Spinal cord (tissue), 10 donors: Measurements from ENCODE around the gene STOX2. TPM values are rescaled to one million over a fixed set of nuclear protein-coding genes. Genes with fewer than 3 reads are reported as not detected.
A peak's percentile ranks its signal among the peaks of the same experiment; 100 is the strongest.
"Not testable (repeated sequence)": the region's sequence is repeated elsewhere in the genome, so short reads cannot be mapped to it uniquely, and the experiment has no call there.

Source experiments
- DNase-seq, 6 donors: peaks; one replicate each; pipeline versions ENCODE4 v3.0.0 to v3.0.0-alpha.2; 2013 to 2015; ENCODE audit warnings: low spot score in 6 of 6, low read depth in 4 of 6
- H3K27ac ChIP-seq: one replicate; pipeline ENCODE4 v1.5.1; 2013; ENCODE audit warnings: low read depth, low read length, control low read depth
- H3K27me3 ChIP-seq: one replicate; pipeline ENCODE4 v1.6.1; 2013; ENCODE audit warnings: low read length; ENCODE audit not compliant: control insufficient read depth, insufficient read depth
- H3K36me3 ChIP-seq: one replicate; pipeline ENCODE4 v1.6.1; 2013; ENCODE audit warnings: low read length; ENCODE audit not compliant: control insufficient read depth, insufficient read depth
- H3K4me1 ChIP-seq: one replicate; pipeline ENCODE4 v1.6.1; 2013; ENCODE audit warnings: low read length; ENCODE audit not compliant: control insufficient read depth, insufficient read depth
- H3K4me3 ChIP-seq: one replicate; pipeline ENCODE4 v1.5.1; 2013; ENCODE audit warnings: low read depth, low read length, control low read depth
- H3K9me3 ChIP-seq: one replicate; pipeline ENCODE4 v1.6.1; 2013; ENCODE audit warnings: low read length; ENCODE audit not compliant: control insufficient read depth, insufficient read depth
- WGBS: methylation state at CpG from one replicate; pipeline ENCODE4 v1.1.5; 2013; ENCODE audit warnings: missing lambda C conversion rate; ENCODE audit not compliant: insufficient coverage; 5-methylcytosine and 5-hydroxymethylcytosine counted together
- polyA plus RNA-seq, 2 donors: library from polyadenylated mRNA; unstranded; fragments of 120-200 nt; gene quantifications; one replicate each; pipeline ENCODE4 v1.2.1, GENCODE V29; 2013; ENCODE audit not compliant: insufficient read length in 2 of 2
- total RNA-seq, 2 donors: library from RNA; depleted of rRNA in 1 of 2; stranded (reverse); fragments of 120-200 nt in 1 of 2; fragments of >200 nt in 1 of 2; gene quantifications; one replicate each; pipeline versions ENCODE4 v1.2.3 to v1.2.4, GENCODE V29; 2013 to 2014
- donor health status: healthy.

The STOX2 gene
- total and polyA plus RNA-seq, 4 donors, result 25.9 to 38.7 (median 31.0) TPM

DNA sequence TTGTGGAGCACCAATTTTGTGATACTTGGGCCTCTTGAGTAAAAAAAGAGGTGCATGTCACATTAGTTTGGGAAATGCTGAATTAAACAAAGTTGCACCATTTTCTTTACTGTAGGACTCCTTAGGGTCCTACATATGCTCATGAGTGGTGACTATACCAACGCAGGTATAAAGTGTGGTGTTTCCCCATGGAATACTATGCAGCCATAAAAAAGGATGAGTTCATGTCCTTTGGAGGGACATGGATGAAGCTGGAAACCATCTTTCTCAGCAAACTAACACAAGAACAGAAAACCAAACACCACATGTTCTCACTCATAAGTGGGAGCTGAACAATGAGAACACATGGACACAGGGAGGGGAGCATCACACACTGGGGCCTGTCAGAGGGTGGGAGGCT is 47.5 kb downstream of the STOX2 start:
- not testable (repeated sequence) for H3K27me3 ChIP-seq, H3K27ac ChIP-seq, H3K4me3 ChIP-seq, H3K36me3 ChIP-seq, H3K9me3 ChIP-seq, DNase-seq, H3K4me1 ChIP-seq
- no CpG with 5 or more reads among the region's 1 CpG for WGBS

DNA sequence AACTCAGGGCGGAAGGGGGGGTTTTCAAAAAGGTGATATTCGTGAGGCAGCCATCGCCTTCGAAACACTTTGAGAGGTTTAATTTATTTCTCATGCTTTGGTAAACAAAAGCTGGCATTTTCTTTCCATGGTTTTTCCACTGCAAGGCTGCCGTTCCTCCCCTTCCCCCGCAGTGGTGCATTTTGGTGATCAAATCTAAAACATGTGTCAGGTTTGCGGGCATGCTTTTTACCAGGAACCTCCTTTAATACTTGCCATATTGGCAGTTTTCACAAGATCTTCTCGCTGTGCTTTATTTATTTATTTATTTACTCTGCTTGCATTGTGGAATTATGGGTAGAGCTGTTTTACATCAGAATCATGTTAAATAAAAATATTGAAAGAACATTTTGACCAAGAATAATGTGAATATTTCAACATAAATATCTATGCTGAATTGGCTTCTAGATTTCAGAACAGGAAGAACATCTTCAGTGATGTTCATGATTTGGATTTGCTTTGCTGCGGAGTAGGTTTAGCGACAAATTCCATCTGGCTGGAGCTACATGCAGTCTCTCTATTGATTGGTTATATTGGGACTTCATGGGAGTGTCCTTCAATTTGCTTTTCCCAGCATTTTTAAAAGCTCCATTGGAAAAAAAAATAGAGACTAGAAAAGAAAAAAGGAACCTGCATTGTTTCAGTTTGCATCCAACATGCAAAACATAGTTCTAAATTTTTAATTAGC is 54.4 kb downstream of the STOX2 start:
- H3K4me3 ChIP-seq, result peak overlapping the region; percentile 45
- WGBS, result 20% methylated on average over 1 of the region's 10 CpGs

DNA sequence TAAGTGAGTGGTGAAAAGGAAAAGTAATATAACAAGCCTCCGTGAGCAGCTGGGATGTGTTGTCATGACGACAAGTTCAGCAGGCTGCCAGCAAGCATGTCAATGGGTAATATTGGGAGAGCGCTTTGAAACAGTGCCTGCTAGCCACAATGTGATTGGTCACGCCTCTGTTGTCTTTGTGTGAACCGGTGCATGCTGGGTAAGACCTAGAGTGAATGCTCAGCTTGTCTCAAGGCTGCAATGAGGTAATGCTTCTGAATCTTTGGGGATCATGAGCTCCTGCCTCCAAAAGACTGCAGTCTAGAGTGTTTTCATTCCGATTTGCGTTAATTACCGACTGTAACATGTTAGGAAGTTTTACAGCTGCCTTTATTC is 54.9 kb downstream of the STOX2 start:
- WGBS, result 8% methylated on average over 5 of the region's 8 CpGs
- Histone ChIP-seq H3K9me3 (no peaks in the 10 kb centered on the region), H3K27ac (peak overlapping the region; percentile 89), H3K4me1 (peaks cover 15% of the 10 kb centered on the region), H3K36me3 (no peaks in the 10 kb centered on the region), H3K27me3 (no peaks in the 10 kb centered on the region), H3K4me3 (peak overlapping the region; percentile 45)
- DNase-seq, result peak; percentile 92 to 99 (median 94)

More for the DNA sequence above, 54.4 kb downstream of the STOX2 start:
- peaks cover 15% of the 10 kb centered on the region for H3K4me1 ChIP-seq
- H3K27ac ChIP-seq, result peak overlapping the region; percentile 89
- H3K27me3 ChIP-seq, result no peaks in the 10 kb centered on the region
- H3K36me3 ChIP-seq, result no peaks in the 10 kb centered on the region
- no peak for DNase-seq
- no peaks in the 10 kb centered on the region for H3K9me3 ChIP-seq

DNA sequence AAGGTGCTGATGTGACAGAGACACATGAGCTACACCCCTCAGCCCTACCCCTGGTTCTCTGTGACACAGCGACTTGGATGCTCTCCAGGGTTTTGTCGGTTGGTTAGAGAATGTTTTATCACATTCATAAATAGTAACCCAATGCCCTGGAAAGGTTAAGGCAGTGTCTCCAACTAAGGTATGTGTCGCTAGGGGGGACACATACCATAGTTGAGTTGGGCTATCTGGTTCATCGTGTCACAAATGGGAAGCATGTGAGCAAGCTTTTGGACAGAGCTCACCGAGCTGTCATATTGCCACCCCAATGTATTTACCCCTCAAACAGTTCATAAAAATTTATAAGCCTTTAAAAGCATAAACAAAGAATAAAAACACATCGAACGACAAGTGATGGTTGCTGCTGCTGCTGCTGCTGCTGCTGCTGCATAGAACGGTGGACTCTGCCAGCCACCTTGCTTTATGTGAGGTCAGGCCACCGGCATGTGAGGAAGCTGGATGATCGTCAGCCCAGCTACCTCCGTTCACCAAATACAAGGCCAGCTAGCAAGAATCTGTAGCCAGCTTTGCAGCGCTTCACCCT is 55.9 kb downstream of the STOX2 start:
- H3K27ac ChIP-seq, result peak overlapping the region; percentile 89
- no peaks in the 10 kb centered on the region for H3K36me3 ChIP-seq
- peak in 3 of 6 donors; percentile 21 to 74 (median 66) for DNase-seq
- 18% methylated on average over 8 of the region's 12 CpGs for WGBS
- peaks cover 15% of the 10 kb centered on the region for H3K4me1 ChIP-seq
- H3K4me3 ChIP-seq, result peak overlapping the region; percentile 45
- H3K27me3 ChIP-seq, result no peaks in the 10 kb centered on the region
- no peaks in the 10 kb centered on the region for H3K9me3 ChIP-seq

DNA sequence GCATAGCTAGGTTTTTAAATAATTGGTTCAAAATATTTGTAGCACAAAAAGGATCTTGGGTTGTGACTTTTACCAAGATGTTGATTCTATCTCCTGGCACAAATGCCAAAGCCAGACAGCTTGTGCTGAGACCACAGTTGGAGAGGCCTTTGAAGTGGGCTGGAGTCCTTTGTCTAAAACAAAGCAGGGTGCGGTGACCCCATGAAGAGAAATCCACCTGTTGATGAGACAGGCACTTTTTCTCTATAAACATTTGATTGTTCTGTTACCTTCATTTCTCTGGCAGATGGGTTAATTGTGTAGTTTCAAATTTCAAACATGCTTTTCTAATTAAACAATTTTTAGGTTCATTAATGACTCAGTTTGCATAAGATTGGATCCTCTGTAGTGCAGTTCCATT is 56.7 kb downstream of the STOX2 start:
- peaks cover 15% of the 10 kb centered on the region for H3K4me1 ChIP-seq
- no peaks in the 10 kb centered on the region for H3K27me3 ChIP-seq
- H3K36me3 ChIP-seq, result no peaks in the 10 kb centered on the region
- no peak overlapping the region for H3K27ac ChIP-seq
- WGBS, result no CpG with 5 or more reads among the region's 1 CpG
- DNase-seq, result peak in 2 of 6 donors; percentile 35 to 55
- H3K4me3 ChIP-seq, result no peak overlapping the region
- H3K9me3 ChIP-seq, result no peaks in the 10 kb centered on the region

- Histone ChIP-seq H3K4me3 (no peak overlapping the region), H3K36me3 (no peaks in the 10 kb centered on the region), H3K9me3 (no peaks in the 10 kb centered on the region), H3K4me1 (peaks cover 15% of the 10 kb centered on the region), H3K27me3 (no peaks in the 10 kb centered on the region), H3K27ac (no peak overlapping the region)
- no peak for DNase-seq
- no CpG with 5 or more reads among the region's 2 CpGs for WGBS
These were observed 57.3 kb downstream of the STOX2 start for GRCh38 chr4:183962419-183962818.

GRCh38 chr4:183966371-183966770 is 61.3 kb downstream of the STOX2 start:
- no peaks in the 10 kb centered on the region for H3K27me3 ChIP-seq
- no peaks in the 10 kb centered on the region for H3K9me3 ChIP-seq
- no peak overlapping the region for H3K4me3 ChIP-seq
- no peak for DNase-seq
- WGBS, result no CpG with 5 or more reads among the region's 8 CpGs
- peaks cover 8% of the 10 kb centered on the region for H3K4me1 ChIP-seq
- no peaks in the 10 kb centered on the region for H3K36me3 ChIP-seq
- no peak overlapping the region for H3K27ac ChIP-seq

- DNase-seq, result no peak
- no peak overlapping the region for H3K4me3 ChIP-seq
- 96% methylated on average over 11 of the region's 11 CpGs for WGBS
- no peak overlapping the region for H3K27ac ChIP-seq
- H3K27me3 ChIP-seq, result no peaks in the 10 kb centered on the region
- no peaks in the 10 kb centered on the region for H3K36me3 ChIP-seq
- peaks cover 8% of the 10 kb centered on the region for H3K4me1 ChIP-seq
- H3K9me3 ChIP-seq, result no peaks in the 10 kb centered on the region
These were observed 62.2 kb downstream of the STOX2 start for GRCh38 chr4:183967266-183967665.

DNA sequence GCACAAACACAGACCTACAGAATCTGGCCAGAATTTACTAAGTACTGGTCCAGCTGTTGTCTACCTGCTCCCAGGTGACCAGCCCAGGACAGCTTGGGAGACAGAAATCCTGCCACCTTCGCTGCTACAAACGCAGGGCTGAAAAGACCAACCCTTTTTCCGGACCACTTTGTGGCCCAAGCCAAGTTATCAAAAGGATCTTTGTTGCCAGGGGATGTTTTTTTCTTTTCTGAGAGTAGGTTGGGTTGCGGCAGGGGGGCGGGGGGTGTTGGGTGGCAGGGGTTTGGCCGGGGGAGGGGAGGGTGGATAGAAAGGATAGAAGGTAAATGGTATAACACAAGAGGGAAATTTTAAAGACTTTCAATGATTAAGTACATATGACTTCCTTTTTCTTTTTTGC is 63.4 kb downstream of the STOX2 start:
- Histone ChIP-seq H3K27me3 (no peaks in the 10 kb centered on the region), H3K4me3 (no peak overlapping the region), H3K4me1 (peaks cover 8% of the 10 kb centered on the region), H3K9me3 (no peaks in the 10 kb centered on the region), H3K27ac (no peak overlapping the region), H3K36me3 (no peaks in the 10 kb centered on the region)
- whole genome bisulfite sequencing, result 38% methylated on average over 2 of the region's 6 CpGs
- DNase-seq, result peak in 2 of 6 donors; percentile 40 to 57

- H3K27me3 ChIP-seq, result no peaks in the 10 kb centered on the region
- H3K4me1 ChIP-seq, result peaks cover 8% of the 10 kb centered on the region
- WGBS, result 8% methylated on average over 2 of the region's 5 CpGs
- H3K27ac ChIP-seq, result no peak overlapping the region
- H3K9me3 ChIP-seq, result peaks cover under 1% of the 10 kb centered on the region
- H3K4me3 ChIP-seq, result no peak overlapping the region
- no peak for DNase-seq
- H3K36me3 ChIP-seq, result no peaks in the 10 kb centered on the region
These were observed 63.8 kb downstream of the STOX2 start for GRCh38 chr4:183968931-183969330.
